ENCODE results near the gene UQCC3.
"Not testable (repeated sequence)": the region's sequence is repeated elsewhere in the genome, so short reads cannot be mapped to it uniquely, and the experiment has no call there.

UQCC3 gene

GRCh38 chr11:62702246-62702645, 30.8 kb downstream of the UQCC3 start:
- DNase-seq (ENCODE audit: low read depth in 1 of 2, low spot score in 1 of 2) = no peak

- not testable (repeated sequence) for DNase-seq (ENCODE audit: low read depth in 1 of 2, low spot score in 1 of 2)
Measured at GRCh38 chr11:62703921-62704320, 32.4 kb downstream of the UQCC3 start.

- DNase-seq (ENCODE audit: low read depth in 1 of 2, low spot score in 1 of 2) = no peak
Measured at GRCh38 chr11:62705413-62705812, 33.9 kb downstream of the UQCC3 start.

GRCh38 chr11:62705880-62706849, 34.7 kb downstream of the UQCC3 start:
- peak; percentile 88 to 91 for DNase-seq (ENCODE audit: low read depth in 1 of 2, low spot score in 1 of 2)

GRCh38 chr11:62706850-62707247, 35.4 kb downstream of the UQCC3 start:
- no peak for DNase-seq (ENCODE audit: low read depth in 1 of 2, low spot score in 1 of 2)

GRCh38 chr11:62707277-62707861, 35.9 kb downstream of the UQCC3 start, which contains the start of the genes BSCL2 and GNG3:
BSCL2 (minus strand) TSS chr11:62707424; CDS start chr11:62707195, 229 bp downstream.
GNG3 (plus strand) TSS chr11:62707676; CDS start chr11:62708296, 620 bp downstream.
- DNase-seq (ENCODE audit: low read depth in 1 of 2, low spot score in 1 of 2) = no peak

GRCh38 chr11:62708392-62708791, 36.9 kb downstream of the UQCC3 start:
- DNase-seq (ENCODE audit: low read depth in 1 of 2, low spot score in 1 of 2) = no peak

GRCh38 chr11:62708793-62709192, 37.3 kb downstream of the UQCC3 start:
- peak in 1 of 2 donors; percentile 13 for DNase-seq (ENCODE audit: low read depth in 1 of 2, low spot score in 1 of 2)

GRCh38 chr11:62709247-62710000, 38.0 kb downstream of the UQCC3 start:
- DNase-seq (ENCODE audit: low read depth in 1 of 2, low spot score in 1 of 2) = peak; percentile 86 to 97

- peak in 1 of 2 donors; percentile 16 for DNase-seq (ENCODE audit: low read depth in 1 of 2, low spot score in 1 of 2)
Measured at GRCh38 chr11:62710001-62710345, 38.5 kb downstream of the UQCC3 start.

GRCh38 chr11:62712276-62712812, 40.9 kb downstream of the UQCC3 start:
- DNase-seq (ENCODE audit: low read depth in 1 of 2, low spot score in 1 of 2) = no peak

GRCh38 chr11:62712861-62713260, 41.4 kb downstream of the UQCC3 start:
- no peak for DNase-seq (ENCODE audit: low read depth in 1 of 2, low spot score in 1 of 2)

- DNase-seq (ENCODE audit: low read depth in 1 of 2, low spot score in 1 of 2) = no peak
Measured at GRCh38 chr11:62713343-62713742, 41.9 kb downstream of the UQCC3 start.

GRCh38 chr11:62715150-62716130, 44.0 kb downstream of the UQCC3 start:
- DNase-seq (ENCODE audit: low read depth in 1 of 2, low spot score in 1 of 2) = no peak

GRCh38 chr11:62716206-62716605, 44.7 kb downstream of the UQCC3 start:
- DNase-seq (ENCODE audit: low read depth in 1 of 2, low spot score in 1 of 2) = no peak

GRCh38 chr11:62716816-62717215, 45.3 kb downstream of the UQCC3 start:
- no peak for DNase-seq (ENCODE audit: low read depth in 1 of 2, low spot score in 1 of 2)

- no peak for DNase-seq (ENCODE audit: low read depth in 1 of 2, low spot score in 1 of 2)
Measured at GRCh38 chr11:62719302-62719978, 48.0 kb downstream of the UQCC3 start.

GRCh38 chr11:62721994-62722393, 50.5 kb downstream of the UQCC3 start:
- DNase-seq (ENCODE audit: low read depth in 1 of 2, low spot score in 1 of 2) = no peak
